H9 (cell line): ENCODE measurements around the gene GIT2. TPM values are rescaled to one million over a fixed set of nuclear protein-coding genes. Genes with fewer than 3 reads are reported as not detected.

Source experiments
- DNase-seq: peaks from one replicate; pipeline ENCODE4 v3.0.0-alpha.2; 2017
- H2AFZ ChIP-seq: one replicate; pipeline ENCODE4 v1.6.1; 2013; ENCODE audit warnings: mild to moderate bottlenecking, low read length, control low read depth, moderate library complexity
- H2AK5ac ChIP-seq: 2 replicates; pipeline ENCODE4 v1.6.1; 2013; ENCODE audit warnings: low read length, control low read depth, mixed read lengths; ENCODE audit not compliant: insufficient read length
- H2BK120ac ChIP-seq: one replicate; pipeline ENCODE4 v1.6.1; 2013; ENCODE audit warnings: low read depth, mild to moderate bottlenecking, low read length, control low read depth, inconsistent platforms; ENCODE audit not compliant: poor library complexity, severe bottlenecking
- H2BK12ac ChIP-seq: 2 replicates; pipeline ENCODE4 v1.6.1; 2013; ENCODE audit warnings: low read length, control low read depth, mixed read lengths, low read depth; ENCODE audit not compliant: insufficient read length
- H2BK15ac ChIP-seq: 2 replicates; pipeline ENCODE4 v1.6.1; 2013; ENCODE audit warnings: low read depth, low read length, control low read depth
- H2BK20ac ChIP-seq: one replicate; pipeline ENCODE4 v1.6.1; 2013; ENCODE audit warnings: low read depth, mild to moderate bottlenecking, low read length, control low read depth, inconsistent platforms; ENCODE audit not compliant: poor library complexity, severe bottlenecking
- H2BK5ac ChIP-seq: 2 replicates; pipeline ENCODE4 v1.6.1; 2013; ENCODE audit warnings: low read length, control low read depth, mixed read lengths; ENCODE audit not compliant: insufficient read length
- H3K14ac ChIP-seq: 2 replicates; pipeline ENCODE4 v1.6.1; 2013; ENCODE audit warnings: low read length, control low read depth; ENCODE audit not compliant: insufficient read depth
- H3K18ac ChIP-seq: 2 replicates; pipeline ENCODE4 v1.6.1; 2013; ENCODE audit warnings: low read depth, mild to moderate bottlenecking, mixed read lengths, low read length, control low read depth; ENCODE audit not compliant: insufficient read length
- H3K23ac ChIP-seq: 2 replicates; pipeline ENCODE4 v1.6.1; 2013; ENCODE audit warnings: low read length, control low read depth, mixed read lengths, low read depth; ENCODE audit not compliant: insufficient read length
- H3K23me2 ChIP-seq: 2 replicates; pipeline ENCODE4 v1.6.1; 2013; ENCODE audit warnings: low read depth, mild to moderate bottlenecking, mixed read lengths, low read length, control low read depth; ENCODE audit not compliant: insufficient read length, poor library complexity, severe bottlenecking
- H3K27ac ChIP-seq: 2 replicates; pipeline ENCODE4 v1.5.1; 2013; ENCODE audit warnings: low read length, control low read depth, mixed read lengths, low read depth; ENCODE audit not compliant: insufficient read length
- H3K27me3 ChIP-seq: 2 replicates; pipeline ENCODE4 v1.6.1; 2013; ENCODE audit warnings: low read length, control low read depth, inconsistent platforms; ENCODE audit not compliant: insufficient read depth
- H3K4ac ChIP-seq: 2 replicates; pipeline ENCODE4 v1.6.1; 2013; ENCODE audit warnings: low read depth, mild to moderate bottlenecking, control low read depth, inconsistent platforms, low read length, moderate library complexity
- H3K4me1 ChIP-seq: 2 replicates; pipeline ENCODE4 v1.6.1; 2013; ENCODE audit warnings: low read length, control low read depth, inconsistent platforms; ENCODE audit not compliant: insufficient read depth
- H3K4me2 ChIP-seq: 2 replicates; pipeline ENCODE4 v1.6.1; 2013; ENCODE audit warnings: low read length, control low read depth, mixed read lengths; ENCODE audit not compliant: insufficient read length, insufficient read depth
- H3K56ac ChIP-seq: 2 replicates; pipeline ENCODE4 v1.6.1; 2013; ENCODE audit warnings: low read depth, mild to moderate bottlenecking, mixed read lengths, low read length, control low read depth; ENCODE audit not compliant: insufficient read length
- H3K79me1 ChIP-seq: 2 replicates; pipeline ENCODE4 v1.6.1; 2013; ENCODE audit warnings: low read depth, mild to moderate bottlenecking, moderate library complexity, low read length, control low read depth, inconsistent platforms; ENCODE audit not compliant: insufficient read depth, poor library complexity, severe bottlenecking
- H3K79me2 ChIP-seq: 2 replicates; pipeline ENCODE4 v1.6.1; 2013; ENCODE audit warnings: low read length, control low read depth, inconsistent platforms; ENCODE audit not compliant: insufficient read depth
- H3K9ac ChIP-seq: 2 replicates; pipeline ENCODE4 v1.6.1; 2013; ENCODE audit warnings: low read length, control low read depth, mixed read lengths; ENCODE audit not compliant: insufficient read length; ENCODE audit errors: extremely low read depth
- H3K9me3 ChIP-seq: one replicate; pipeline ENCODE4 v1.6.1; 2013; ENCODE audit warnings: low read depth, low read length, inconsistent platforms; ENCODE audit not compliant: control insufficient read depth
- H3T11ph ChIP-seq: one replicate; pipeline ENCODE4 v1.6.1; 2013; ENCODE audit warnings: mild to moderate bottlenecking, low read length, control low read depth, inconsistent platforms
- H4K20me1 ChIP-seq: one replicate; pipeline ENCODE4 v1.6.1; 2013; ENCODE audit not compliant: control insufficient read depth, insufficient read length, insufficient read depth
- H4K5ac ChIP-seq: 2 replicates; pipeline ENCODE4 v1.6.1; 2013; ENCODE audit warnings: low read depth, mild to moderate bottlenecking, mixed read lengths, low read length, control low read depth; ENCODE audit not compliant: insufficient read length
- H4K8ac ChIP-seq: replicated peaks from 2 replicates; pipeline ENCODE4 v1.6.1; 2013; ENCODE audit warnings: low read length, control low read depth, mixed read lengths, low read depth; ENCODE audit not compliant: insufficient read length
- H4K91ac ChIP-seq: 2 replicates; pipeline ENCODE4 v1.6.1; 2013; ENCODE audit warnings: low read depth, mild to moderate bottlenecking, moderate library complexity, mixed read lengths, low read length, control low read depth; ENCODE audit not compliant: insufficient read length
- H3K27ac Mint-ChIP-seq, 3 experiments: 2 replicates in 2 of 3; 3 replicates in 1 of 3; pipeline ENCODE4 v1.8.0; 2020 to 2021; ENCODE audit warnings: mixed read lengths in 3 of 3, mild to moderate bottlenecking in 1 of 3, moderate library complexity in 1 of 3
- H3K27me3 Mint-ChIP-seq: 2 replicates; pipeline ENCODE4 v1.8.0; 2021; ENCODE audit warnings: low read depth, mild to moderate bottlenecking, moderate library complexity, mixed read lengths
- H3K36me3 Mint-ChIP-seq, 3 experiments: 2 replicates in 2 of 3; 3 replicates in 1 of 3; pipeline ENCODE4 v1.8.0; 2020 to 2021; ENCODE audit warnings: low read depth in 3 of 3, mixed read lengths in 3 of 3; ENCODE audit not compliant: insufficient read depth in 1 of 3
- H3K4me1 Mint-ChIP-seq, 2 experiments: 2 replicates each; pipeline ENCODE4 v1.8.0; 2020; ENCODE audit warnings: mixed read lengths in 2 of 2
- H3K4me3 Mint-ChIP-seq, 2 experiments: 2 replicates in 1 of 2; 3 replicates in 1 of 2; pipeline ENCODE4 v1.8.0; 2020 to 2021; ENCODE audit warnings: mild to moderate bottlenecking in 2 of 2, mixed read lengths in 2 of 2, moderate library complexity in 1 of 2
- H3K9me3 Mint-ChIP-seq, 2 experiments: 2 replicates in 1 of 2; 3 replicates in 1 of 2; pipeline ENCODE4 v1.8.0; 2020; ENCODE audit warnings: mild to moderate bottlenecking in 2 of 2, mixed read lengths in 2 of 2, moderate library complexity in 1 of 2
- CTCF ChIP-seq: fragments of 200-600 bp; sonication (generic); conservative IDR thresholded peaks from 3 replicates; pipeline ENCODE4 v1.8.0; 2021; ENCODE audit warnings: antibody characterized with exemption, mild to moderate bottlenecking
- WGBS: extraction: QIAGEN DNeasy Blood & Tissue Kit; methylation state at CpG from one replicate; pipeline ENCODE4 v1.1.7; 2013; ENCODE audit warnings: missing lambda C conversion rate, low lambda C conversion rate, mixed read lengths; ENCODE audit not compliant: insufficient read length; ENCODE audit errors: extremely low coverage; 5-methylcytosine and 5-hydroxymethylcytosine counted together
- total RNA-seq: library from RNA; stranded (reverse); gene quantifications from 2 replicates; pipeline ENCODE4 v1.2.1, GENCODE V29; 2021

GIT2 gene
- total RNA-seq, 1 experiment from 2014 or later = 27.0 TPM

DNA sequence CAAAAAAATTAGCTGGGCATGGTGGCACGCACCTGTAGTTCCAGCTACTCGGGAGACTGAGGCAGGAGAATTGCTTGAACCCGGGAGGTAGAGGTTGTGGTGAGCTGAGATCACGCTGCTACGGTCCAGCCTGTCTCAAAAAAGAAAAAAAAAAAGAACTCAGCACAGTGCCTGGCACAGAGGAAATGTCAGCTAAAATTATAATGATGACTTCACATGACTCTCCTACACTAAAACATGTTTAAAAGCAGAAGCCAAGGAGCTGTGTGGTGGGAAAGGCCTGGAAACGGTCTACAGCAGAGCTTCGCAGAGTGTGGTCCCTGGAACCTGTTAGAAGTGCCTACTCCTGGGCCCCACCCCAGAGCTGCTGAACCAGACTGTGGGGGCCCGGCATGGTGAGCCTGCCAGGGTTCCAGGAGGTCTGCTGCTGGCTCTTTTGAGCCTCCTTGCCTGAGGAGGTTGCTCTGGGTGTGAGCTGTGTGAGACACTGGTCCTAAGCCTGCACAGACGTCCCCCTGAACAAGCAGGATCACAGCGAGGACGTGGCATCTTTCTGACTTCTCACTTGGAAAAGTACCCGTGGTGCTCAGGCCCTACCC, 68.0 kb downstream of the GIT2 start:
- no peak overlapping the region for H3K27ac Mint-ChIP-seq
- WGBS = no CpG with 5 or more reads among the region's 12 CpGs
- H3T11ph ChIP-seq = no peak overlapping the region

More for the DNA sequence above, 68.0 kb downstream of the GIT2 start:
- Histone ChIP-seq H4K20me1 (no peaks in the 10 kb centered on the region), H4K5ac (no peak overlapping the region), H3K9ac (no peak overlapping the region), H3K27ac (no peak overlapping the region), H2BK12ac (no peak overlapping the region), H3K4ac (no peak overlapping the region), H4K91ac (no peak overlapping the region), H3K18ac (no peak overlapping the region), H3K23ac (no peak overlapping the region), H3K4me1 (no peaks in the 10 kb centered on the region), H3K14ac (no peak overlapping the region), H2BK15ac (no peak overlapping the region), H2AFZ (no peak overlapping the region), H3K79me2 (no peaks in the 10 kb centered on the region), H2AK5ac (no peak overlapping the region), H3K23me2 (no peaks in the 10 kb centered on the region), H3K4me2 (no peak overlapping the region), H2BK20ac (no peak overlapping the region), H2BK120ac (no peak overlapping the region), H3K79me1 (no peaks in the 10 kb centered on the region), H3K56ac (no peak overlapping the region), H3K27me3 (no peaks in the 10 kb centered on the region), H2BK5ac (no peak overlapping the region), H3K9me3 (no peaks in the 10 kb centered on the region), H4K8ac (no peak overlapping the region)
- Mint-ChIP-seq H3K36me3 (peaks cover 9 to 23% (median 14%) of the 10 kb centered on the region in 3 experiments; a peak in 6 of 7 replicates), H3K4me3 (no peak overlapping the region), H3K4me1 (peaks cover 0 to 9% of the 10 kb centered on the region in 2 experiments; a peak in 3 of 4 replicates), H3K27me3 (no peaks in the 10 kb centered on the region; the same call in 1 of the 2 replicates), H3K9me3 (no peaks in the 10 kb centered on the region; a peak in 1 of 5 replicates)
- TF ChIP-seq CTCF = no peak
- no peak for DNase-seq
